HepG2 (cell line): ENCODE measurements around the gene RNF126. TPM values are rescaled to one million over a fixed set of nuclear protein-coding genes. Genes with fewer than 3 reads are reported as not detected.

Experiments used
- ATAC-seq: fragments of 200-7000 bp; cut with Tn5 transposase; 3 replicates; pipeline ENCODE4 v1.9.1; 2020; ENCODE audit warnings: mild to moderate bottlenecking, moderate library complexity
- BruUV-seq: library from RNA; stranded (reverse); fragments of 400-500 nt; replicated peaks from 2 replicates; lab custom pipeline; 2021; lab: Mats Ljungman, UMichigan
- CTCF ChIA-PET: fragments of 300-600 bp; formaldehyde crosslinking; extraction: SDS; loops from one replicate; lab custom pipeline; 2021; ENCODE audit warnings: low total read pairs, inconsistent platforms, low intra/inter-chr PET ratio; lab: Yijun Ruan, JAX
- POLR2A ChIA-PET: fragments of 350-600 bp; sonication (Branson Sonifier 250); formaldehyde crosslinking; loops from one replicate; lab custom pipeline; 2020; ENCODE audit warnings: antibody characterized with exemption, inconsistent platforms; lab: Yijun Ruan, JAX
- DNase-seq: peaks from one replicate; pipeline ENCODE4 v3.0.0-alpha.2; 2015; ENCODE audit warnings: low spot score
- FAIRE-seq: peaks from 3 replicates; lab custom pipeline; 2011; peaks lifted over from hg19 to GRCh38; lab: Jason Lieb, UNC
- H2AFZ ChIP-seq: one replicate; pipeline ENCODE4 v1.6.1; 2011; ENCODE audit warnings: low read length, inconsistent platforms
- H3K27ac ChIP-seq: fragments of 300-600 bp; 3 replicates; pipeline ENCODE4 v1.8.0; 2011; ENCODE audit warnings: mixed run types, mild to moderate bottlenecking, mixed read lengths, low read length, inconsistent platforms; ENCODE audit not compliant: insufficient read depth; ENCODE audit errors: extremely low read length
- H3K27me3 ChIP-seq, 2 experiments: fragments of 200-600 bp in 1 of 2; 2 replicates in 1 of 2; 3 replicates in 1 of 2; pipeline versions ENCODE4 v1.6.0 to v1.8.0; 2011; ENCODE audit warnings: low read length in 2 of 2, mild to moderate bottlenecking in 2 of 2, moderate library complexity in 2 of 2, inconsistent platforms in 1 of 2; ENCODE audit not compliant: insufficient read depth in 2 of 2, control insufficient read depth in 1 of 2
- H3K36me3 ChIP-seq, 2 experiments: fragments of 200-600 bp in 1 of 2; replicated peaks in 1 of 2; 2 replicates in 1 of 2; 3 replicates in 1 of 2; pipeline versions ENCODE4 v1.5.1 to v1.8.0; 2011; ENCODE audit warnings: low read length in 2 of 2, inconsistent platforms in 1 of 2; ENCODE audit not compliant: insufficient read depth in 2 of 2, control insufficient read depth in 1 of 2
- H3K4me1 ChIP-seq: 2 replicates; pipeline ENCODE4 v1.5.1; 2012; ENCODE audit warnings: low read length, inconsistent platforms; ENCODE audit not compliant: insufficient read depth
- H3K4me2 ChIP-seq: 2 replicates; pipeline ENCODE4 v1.6.0; 2011; ENCODE audit warnings: low read depth, low read length, inconsistent platforms
- H3K4me3 ChIP-seq, 3 experiments: fragments of 200-600 bp in 1 of 3; sonication (generic), shearing (Covaris generic) in 1 of 3; replicated peaks in 1 of 3; 2 replicates each; pipeline ENCODE4 v1.5.1; 2011 to 2016; ENCODE audit warnings: low read length in 3 of 3, inconsistent platforms in 2 of 3, low read depth in 2 of 3, mild to moderate bottlenecking in 2 of 3, control low read depth in 1 of 3, mixed read lengths in 1 of 3; ENCODE audit not compliant: insufficient read depth in 1 of 3
- H3K79me2 ChIP-seq: one replicate; pipeline ENCODE4 v1.6.1; 2011; ENCODE audit warnings: low read length, inconsistent platforms; ENCODE audit not compliant: insufficient read depth
- H3K9ac ChIP-seq: 2 replicates; pipeline ENCODE4 v1.6.0; 2011; ENCODE audit warnings: mild to moderate bottlenecking, low read depth, low read length, inconsistent platforms; ENCODE audit not compliant: insufficient read depth
- H3K9me3 ChIP-seq: 2 replicates; pipeline ENCODE4 v1.5.1; 2012; ENCODE audit warnings: mild to moderate bottlenecking, low read length
- H4K20me1 ChIP-seq: 2 replicates; pipeline ENCODE4 v1.6.0; 2011; ENCODE audit warnings: inconsistent platforms, mild to moderate bottlenecking, low read length, moderate library complexity; ENCODE audit not compliant: insufficient read depth
- KDM5A ChIP-seq: fragments of 200-600 bp; sonication (generic); IDR thresholded peaks from 2 replicates; pipeline ENCODE4 v1.7.0; 2018; ENCODE audit warnings: antibody characterized with exemption, mild to moderate bottlenecking, low read length, borderline replicate concordance
- POGK ChIP-seq: sonication (generic); formaldehyde crosslinking; conservative IDR thresholded peaks from 2 replicates; pipeline ENCODE4 v1.8.0; 2022; ENCODE audit warnings: mild to moderate bottlenecking, moderate library complexity, missing genetic modification reagents
- ZFP91 ChIP-seq: sonication (generic); formaldehyde crosslinking; IDR thresholded peaks from 2 replicates; pipeline ENCODE4 v1.9.0; 2022; ENCODE audit warnings: missing genetic modification reagents, mild to moderate bottlenecking, borderline replicate concordance
- ZNF362 ChIP-seq: sonication (generic); formaldehyde crosslinking; IDR thresholded peaks from 2 replicates; pipeline ENCODE4 v1.4.0; 2020; ENCODE audit warnings: missing genetic modification reagents, mild to moderate bottlenecking, borderline replicate concordance
- ZNF768 ChIP-seq: sonication (generic); formaldehyde crosslinking; IDR thresholded peaks from 2 replicates; pipeline ENCODE4 v1.4.0; 2020; ENCODE audit warnings: missing genetic modification reagents
- WGBS: methylation state at CpG from one replicate; pipeline ENCODE4 v1.1.6; 2017; ENCODE audit warnings: low lambda C conversion rate; 5-methylcytosine and 5-hydroxymethylcytosine counted together
- in situ Hi-C: cut with HindIII; loops from 2 replicates; pipeline ENCODE4 v1.10.0; 2017; ENCODE audit warnings: low pct_unique_long_range_greater_than_20kb; ENCODE audit not compliant: extremely low pct_ligation_motif_present
- intact Hi-C: fragments of 100-400 bp; cut with micrococcal nuclease; formaldehyde crosslinking; loops from one replicate; pipeline ENCODE4 v1.10.0; 2022; ENCODE audit not compliant: unreplicated experiment
- polyA plus RNA-seq, 8 experiments: library from polyadenylated mRNA; depleted of rRNA in 3 of 8; stranded (reverse) in 7 of 8; unstranded in 1 of 8; fragments of >200 nt; fragmentation: Illumina TruSeq in 4 of 8; extraction: Trizol in 4 of 8; gene quantifications; 2 replicates each; pipeline versions ENCODE4 v1.2.1 to v1.2.3, GENCODE V29; 2011 to 2016; ENCODE audit warnings: low read depth in 4 of 8, missing spikeins in 1 of 8, mixed read lengths in 1 of 8; ENCODE audit not compliant: insufficient read depth in 1 of 8
- total RNA-seq, 5 experiments: library from RNA; depleted of rRNA; stranded (reverse); fragments of >200 nt; fragmentation: Illumina TruSeq; extraction: Trizol; gene quantifications; 2 replicates each; pipeline ENCODE4 v1.2.3, GENCODE V29; 2016; ENCODE audit warnings: low read depth in 1 of 5

Gene RNF126
- total and polyA plus RNA-seq, 2 of the 13 experiments (the other 11 are each of a cell fraction or from before 2014, with no cell fraction given) = 23.2 to 34.0 TPM

- Histone ChIP-seq H3K36me3 (peaks cover 1 to 11% of the 10 kb centered on the region in 2 experiments; a peak in 2 of 5 replicates), H3K4me1 (peaks cover 35% of the 10 kb centered on the region), H3K9ac (peak overlapping the region; percentile 92), H3K9me3 (no peaks in the 10 kb centered on the region), H3K27ac (peak overlapping the region; percentile 53), H3K4me2 (peak overlapping the region; percentile 87), H3K79me2 (peaks cover 22% of the 10 kb centered on the region), H4K20me1 (peaks cover 7% of the 10 kb centered on the region; the same call in 1 of the 2 replicates), H3K4me3 (peak overlapping the region; percentile 77 to 98 (median 91)), H3K27me3 (no peaks in the 10 kb centered on the region; a peak in 1 of 5 replicates), H2AFZ (peak overlapping the region; percentile 35)
- FAIRE-seq (no peak), DNase-seq (no peak), ATAC-seq (no peak)
- intact Hi-C loops (no loop called here), in situ Hi-C loops (no loop called here)
- 33% methylated on average over 30 of the region's 32 CpGs for WGBS
- no TSS peak for BruUV-seq
- POLR2A ChIA-PET = interaction anchor here (0.6 to 2.4 kb wide), 7 partner anchors 24 to 103 kb away, joined by 3 to 21 read pairs (median 3); no protein-coding TSS in a partner anchor
- CTCF ChIA-PET = interaction anchor here (1.0 kb wide), 1 partner anchor 46 kb away, joined by 3 read pairs; no protein-coding TSS in a partner anchor
- TF ChIP-seq ZNF768 (CRISPR knock-in tag) (peak; percentile 93), ZFP91 (CRISPR knock-in tag) (peak; percentile 6; the same call in 1 of the 2 replicates), ZNF362 (CRISPR knock-in tag) (peak; percentile 21; the same call in 1 of the 2 replicates), POGK (CRISPR knock-in tag) (no peak), KDM5A (peak; percentile 67; the same call in 1 of the 2 replicates)
Observed at GRCh38 chr19:633786-634639, 29.0 kb downstream of the RNF126 start.
